ENCODE results near the gene OR4B1.
"Not testable (repeated sequence)": the region's sequence is repeated elsewhere in the genome, so short reads cannot be mapped to it uniquely, and the experiment has no call there.

OR4B1 gene, protein sequence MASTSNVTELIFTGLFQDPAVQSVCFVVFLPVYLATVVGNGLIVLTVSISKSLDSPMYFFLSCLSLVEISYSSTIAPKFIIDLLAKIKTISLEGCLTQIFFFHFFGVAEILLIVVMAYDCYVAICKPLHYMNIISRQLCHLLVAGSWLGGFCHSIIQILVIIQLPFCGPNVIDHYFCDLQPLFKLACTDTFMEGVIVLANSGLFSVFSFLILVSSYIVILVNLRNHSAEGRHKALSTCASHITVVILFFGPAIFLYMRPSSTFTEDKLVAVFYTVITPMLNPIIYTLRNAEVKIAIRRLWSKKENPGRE

GRCh38 chr11:48216510-48216909 is at the start of gene OR4B1:
TSS of gene OR4B1 (plus strand) at chr11:48216810. CDS start at chr11:48216810, 0 bp downstream.
- no peak for DNase-seq

DNA sequence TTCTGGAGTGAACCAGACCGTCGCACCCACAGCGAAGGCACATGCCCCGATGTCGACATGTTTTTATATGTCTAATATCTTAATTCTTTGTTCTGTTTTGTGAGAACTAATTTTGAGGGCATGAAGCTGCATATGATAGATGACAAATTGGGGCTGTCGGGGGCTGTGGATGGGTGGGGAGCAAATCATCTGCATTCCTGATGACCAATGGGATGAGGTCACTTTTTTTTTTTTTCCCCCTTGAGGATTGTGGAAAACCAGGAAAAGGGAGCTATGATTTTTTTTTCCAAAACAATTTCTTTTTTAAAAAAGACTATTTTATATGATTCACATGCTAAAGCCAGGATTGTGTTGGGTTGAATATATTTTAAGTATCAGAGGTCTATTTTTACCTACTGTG is 49.2 kb upstream of the OR4B1 start:
- DNase-seq: no peak

- DNase-seq: no peak
These were observed 47.8 kb upstream of the OR4B1 start for GRCh38 chr11:48168815-48169214.

- DNase-seq: no peak
These were observed 47.4 kb upstream of the OR4B1 start for GRCh38 chr11:48169259-48169658.

- DNase-seq: no peak
These were observed 46.9 kb upstream of the OR4B1 start for GRCh38 chr11:48169717-48170116.

- no peak for DNase-seq
These were observed 46.1 kb upstream of the OR4B1 start for GRCh38 chr11:48170241-48171233.

GRCh38 chr11:48172818-48173609 is 43.6 kb upstream of the OR4B1 start:
- DNase-seq: peak; percentile 34

- DNase-seq: no peak
These were observed 38.9 kb upstream of the OR4B1 start for GRCh38 chr11:48177661-48178060.

GRCh38 chr11:48180627-48181026 is 36.0 kb upstream of the OR4B1 start:
- DNase-seq: no peak

DNA sequence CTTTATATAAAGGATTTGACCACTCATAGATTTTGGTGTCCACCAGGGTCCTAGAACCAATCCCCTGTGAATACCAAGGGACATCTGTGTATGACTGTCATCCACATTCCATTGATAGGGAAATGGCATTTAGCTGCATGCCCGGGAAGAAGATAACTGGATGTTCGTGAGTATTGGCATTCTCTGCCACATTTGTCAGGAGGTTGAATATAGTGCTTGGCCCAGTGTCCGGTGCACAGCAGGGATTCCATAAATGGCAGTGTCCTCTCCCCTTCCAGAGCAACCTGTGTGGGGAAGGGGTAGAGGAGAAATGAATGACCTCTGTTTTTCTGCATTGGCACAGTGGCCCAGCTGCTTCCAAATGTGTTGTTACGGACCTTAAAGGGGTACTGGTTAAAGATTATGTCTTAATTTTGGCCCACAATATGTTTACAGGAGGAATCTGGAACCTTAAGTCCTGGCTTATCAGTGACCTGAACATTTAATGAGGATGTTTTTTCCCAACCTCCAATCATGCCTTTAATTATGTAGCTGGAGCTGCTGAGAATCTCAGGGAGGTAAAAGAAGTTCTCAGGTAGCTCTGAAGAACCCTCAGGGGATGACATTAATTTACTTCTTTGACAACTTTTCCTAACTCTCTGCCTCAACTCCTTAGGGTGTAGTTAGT is 33.6 kb upstream of the OR4B1 start:
- DNase-seq: no peak

DNA sequence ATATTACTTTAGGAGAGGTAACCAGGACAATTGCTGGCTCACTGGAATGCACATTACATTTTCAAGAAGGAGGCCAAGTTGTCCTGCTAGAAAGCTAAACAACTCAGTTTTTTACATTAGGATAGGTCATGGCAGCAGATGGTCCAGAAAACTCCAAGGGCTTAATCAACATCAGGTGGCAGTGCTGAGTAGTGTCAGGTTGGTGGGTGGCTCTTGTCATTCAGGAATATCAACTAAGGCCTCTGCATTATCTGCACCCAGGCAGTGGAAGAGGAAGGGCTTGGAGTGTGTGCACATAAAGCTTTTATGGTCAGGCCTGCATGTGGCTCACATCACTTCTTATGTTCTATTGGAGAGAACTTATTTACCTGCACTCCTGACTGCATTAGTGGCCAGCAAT is 32.2 kb upstream of the OR4B1 start:
- DNase-seq: no peak

DNA sequence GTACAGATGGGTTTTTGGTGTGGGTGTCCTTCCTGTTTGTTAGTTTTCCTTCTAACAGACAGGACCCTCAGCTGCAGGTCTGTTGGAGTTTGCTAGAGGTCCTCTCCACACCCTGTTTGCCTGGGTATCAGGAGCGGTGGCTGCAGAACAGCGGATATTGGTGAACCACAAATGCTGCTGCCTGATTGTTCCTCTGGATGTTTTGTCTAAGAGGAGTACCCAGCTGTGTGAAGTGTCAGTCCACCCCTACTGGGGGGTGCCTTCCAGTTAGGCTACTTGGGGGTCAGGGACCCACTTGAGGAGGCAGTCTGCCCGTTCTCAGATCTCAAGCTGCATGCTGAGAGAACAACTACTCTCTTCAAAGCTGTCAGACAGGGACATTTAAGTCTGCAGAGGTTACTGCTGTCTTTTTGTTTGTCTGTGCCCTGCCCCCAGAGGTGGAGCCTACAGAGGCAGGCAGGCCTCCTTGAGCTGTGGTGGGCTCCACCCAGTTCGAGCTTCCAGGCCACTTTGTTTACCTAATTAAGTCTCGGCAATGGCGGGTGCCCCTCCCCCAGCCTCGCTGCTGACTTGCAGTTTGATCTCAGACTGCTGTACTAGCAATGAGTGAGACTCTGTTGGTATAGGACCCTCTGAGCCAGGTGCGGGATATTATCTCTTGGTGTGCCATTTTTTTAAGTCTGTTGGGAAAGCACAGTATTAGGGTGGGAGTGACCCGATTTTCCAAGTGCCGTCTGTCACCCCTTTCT is 25.5 kb upstream of the OR4B1 start:
- DNase-seq: not testable (repeated sequence)

DNA sequence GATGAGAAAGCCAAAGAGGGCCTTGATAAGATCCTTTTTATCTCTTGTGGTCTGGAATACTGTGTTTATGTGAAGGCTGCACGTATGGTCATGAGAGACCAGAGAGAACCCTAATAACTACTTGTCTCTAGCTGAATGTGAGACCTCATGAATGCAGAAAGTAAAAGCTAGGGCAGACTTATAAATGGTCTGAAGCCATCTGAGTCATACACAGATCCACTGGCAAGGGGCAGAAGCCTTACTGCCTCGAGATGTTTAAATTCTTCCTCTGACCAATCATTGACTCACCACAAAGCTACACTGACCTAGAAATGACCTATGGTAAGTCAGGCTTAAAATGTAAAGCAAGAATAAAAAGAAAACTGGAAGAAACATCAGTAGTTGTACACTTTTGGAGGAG is 22.7 kb upstream of the OR4B1 start:
- no peak for DNase-seq

GRCh38 chr11:48207881-48208280 is 8.7 kb upstream of the OR4B1 start:
- no peak for DNase-seq

DNA sequence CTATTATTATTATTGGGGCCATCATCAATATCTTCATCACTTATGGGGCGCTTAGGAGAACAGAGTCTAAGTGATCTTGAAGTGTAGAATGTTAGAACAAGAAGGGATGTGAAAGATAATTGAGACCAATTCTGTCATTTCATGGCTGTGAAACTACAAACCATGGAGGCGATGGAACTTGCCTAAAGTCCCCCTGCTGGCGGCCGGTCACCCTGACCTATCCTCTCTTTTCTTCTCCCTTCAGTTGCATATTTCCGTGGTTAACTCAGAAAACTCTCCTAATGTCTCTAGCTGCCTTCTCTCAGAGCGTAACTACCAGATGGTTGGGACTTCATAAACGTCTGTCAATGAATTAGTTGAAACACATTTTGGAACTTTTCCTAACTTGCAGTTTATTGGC is 6.6 kb upstream of the OR4B1 start:
- DNase-seq: no peak

DNA sequence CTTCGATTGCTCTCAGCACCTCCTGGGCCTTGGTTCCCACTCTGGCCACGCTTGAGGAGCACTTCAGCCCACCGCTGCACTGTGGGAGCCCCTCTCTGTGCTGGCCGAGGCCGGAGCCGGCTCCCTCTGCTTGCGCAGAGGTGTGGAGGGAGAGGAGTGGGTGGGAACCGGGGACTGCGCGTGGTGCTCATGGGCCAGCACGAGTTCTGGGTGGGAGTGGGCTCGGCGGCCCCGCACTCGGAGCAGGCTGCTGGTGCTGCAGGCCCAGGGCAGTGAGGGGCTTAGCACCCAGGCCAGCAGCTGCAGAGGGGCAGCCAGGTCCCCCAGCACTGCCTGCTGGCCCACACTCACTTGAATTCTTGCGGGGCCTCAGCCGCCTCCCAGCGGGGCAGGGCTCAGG is 12.2 kb downstream of the OR4B1 start:
- no peak for DNase-seq

GRCh38 chr11:48230057-48230456 is 13.4 kb downstream of the OR4B1 start:
- DNase-seq: not testable (repeated sequence)

DNA sequence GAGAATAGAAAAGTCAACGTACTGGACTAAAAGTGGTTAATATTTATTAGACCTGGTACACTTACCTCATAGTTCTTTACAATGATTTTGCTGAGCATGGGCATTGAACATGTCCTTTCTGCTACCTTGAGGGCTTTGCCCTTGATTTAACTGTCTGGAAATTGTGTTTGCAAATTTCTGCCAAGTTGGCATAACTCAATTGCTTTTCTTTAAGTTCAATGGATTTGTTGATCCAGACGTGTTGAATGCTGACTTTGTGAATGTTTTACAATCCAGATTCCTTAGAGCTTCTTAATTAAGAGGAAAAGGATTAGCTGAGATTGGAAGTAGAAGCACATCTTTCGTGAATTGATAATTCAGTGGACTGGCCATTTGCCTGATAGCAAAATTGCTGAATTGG is 21.1 kb downstream of the OR4B1 start:
- DNase-seq: no peak

- DNase-seq: no peak
These were observed 25.9 kb downstream of the OR4B1 start for GRCh38 chr11:48242501-48242900.

DNA sequence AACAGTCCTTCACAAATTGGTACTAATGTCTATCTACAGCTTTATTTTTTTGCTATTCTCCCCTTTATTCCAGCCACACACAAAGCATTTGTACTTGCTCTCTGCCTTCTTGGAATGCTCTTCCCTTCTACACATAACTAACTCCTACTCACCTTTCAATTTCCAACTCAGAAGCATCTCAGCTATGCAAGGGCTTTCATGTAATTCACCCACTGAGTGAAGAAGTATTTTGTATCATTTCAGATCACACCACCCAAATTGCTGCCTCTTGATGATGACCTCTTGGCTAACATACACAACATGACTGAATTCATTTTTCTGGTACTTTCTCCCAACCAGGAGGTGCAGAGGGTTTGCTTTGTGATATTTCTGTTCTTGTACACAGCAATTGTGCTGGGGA is 28.2 kb downstream of the OR4B1 start, which contains the start of gene OR4X2:
Gene OR4X2 (plus strand): TSS at position 301 of the 400 bp plus-strand sequence. CDS start 0 bp downstream, at position 301.
- DNase-seq: no peak

GRCh38 chr11:48248902-48249301 is 32.3 kb downstream of the OR4B1 start:
- DNase-seq: no peak

DNA sequence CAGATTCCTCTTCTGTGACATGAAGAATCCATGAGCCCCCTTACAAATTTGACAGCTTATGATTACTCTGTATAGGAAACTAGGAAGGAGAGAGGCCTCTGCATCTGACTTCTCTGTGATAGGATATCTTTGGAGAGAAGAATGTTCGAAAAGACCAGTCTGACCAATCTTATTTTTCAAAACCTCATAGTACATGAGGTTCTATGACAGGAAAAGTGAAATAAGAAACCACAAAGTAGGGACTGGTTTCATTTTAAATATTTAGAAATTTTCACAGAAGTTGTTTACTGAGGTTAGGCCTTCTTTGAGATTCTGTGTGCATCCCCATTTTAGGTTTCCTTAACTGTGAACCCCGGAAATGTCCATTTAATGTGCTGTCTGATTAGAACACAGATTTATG is 45.0 kb downstream of the OR4B1 start:
- DNase-seq: no peak

Measured in SHP77 treated with DMSO at 0.1 percent for 48 hours (cell line).